SHP77 treated with DMSO at 0.1 percent for 48 hours (cell line): ENCODE data around the gene REEP1.
"Not testable (repeated sequence)": the region's sequence is repeated elsewhere in the genome, so short reads cannot be mapped to it uniquely, and the experiment has no call there.

Experiments
- DNase-seq: peaks from one replicate; lab custom pipeline; 2025; lab: John Stamatoyannopoulos, UW

REEP1 gene

DNA sequence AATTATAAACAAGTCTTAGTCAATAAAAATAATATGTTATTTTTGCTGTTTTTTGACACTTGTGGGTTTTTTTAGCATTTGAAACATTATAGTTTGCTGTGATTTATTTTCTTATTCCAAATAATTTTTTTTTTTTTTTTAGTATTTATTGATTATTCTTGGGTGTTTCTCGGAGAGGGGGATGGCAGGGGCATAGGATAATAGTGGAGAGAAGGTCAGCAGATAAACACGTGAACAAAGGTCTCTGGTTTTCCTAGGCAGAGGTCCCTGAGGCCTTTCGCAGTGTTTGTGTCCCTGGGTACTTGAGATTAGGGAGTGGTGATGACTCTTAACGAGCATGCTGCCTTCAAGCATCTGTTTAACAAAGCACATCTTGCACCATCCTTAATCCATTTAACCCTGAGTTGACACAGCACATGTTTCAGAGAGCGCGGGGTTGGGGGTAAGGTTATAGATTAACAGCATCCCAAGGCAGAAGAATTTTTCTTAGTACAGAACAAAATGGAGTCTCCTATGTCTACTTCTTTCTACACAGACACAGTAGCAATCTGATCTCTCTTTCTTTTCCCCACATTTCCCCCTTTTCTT is 8.5 kb upstream of the REEP1 start:
- DNase-seq, result not testable (repeated sequence)

DNA sequence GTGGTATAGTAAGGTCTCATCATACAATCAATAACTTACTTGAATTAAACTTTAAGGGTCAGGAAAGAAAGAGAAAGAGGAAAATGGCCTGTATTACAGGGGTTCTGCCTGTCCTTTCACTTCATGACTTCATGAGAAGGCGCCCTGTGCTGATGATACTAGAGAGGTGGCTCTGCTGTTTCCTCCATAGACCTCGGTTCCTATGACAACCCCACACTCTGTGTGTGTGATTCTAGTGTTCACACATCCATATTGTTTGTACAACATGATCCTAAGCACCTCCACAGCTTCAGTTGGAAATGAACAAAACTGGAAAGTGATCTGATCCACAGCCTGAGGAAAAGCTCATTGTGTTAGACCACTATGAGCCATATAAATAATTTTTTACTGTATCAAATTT is 7.0 kb upstream of the REEP1 start:
- DNase-seq, result no peak

DNA sequence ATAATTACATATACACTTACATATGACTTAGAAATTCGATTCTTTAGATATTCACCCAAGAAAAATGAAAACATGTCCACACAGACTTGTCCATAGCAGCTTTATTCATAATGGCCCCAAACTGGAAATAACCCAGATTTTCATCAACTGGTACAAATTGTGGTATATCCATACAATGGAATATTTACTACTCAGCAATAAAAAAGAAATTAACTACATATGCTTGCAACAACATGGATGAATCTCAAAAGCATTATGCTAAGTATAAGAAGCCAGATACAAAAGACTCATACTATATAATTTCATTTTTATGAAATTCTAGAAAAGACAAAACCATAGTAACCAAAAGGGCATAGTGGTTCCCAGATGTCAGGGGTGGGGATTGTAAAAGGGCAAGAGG is 5.1 kb upstream of the REEP1 start:
- DNase-seq, result no peak

DNA sequence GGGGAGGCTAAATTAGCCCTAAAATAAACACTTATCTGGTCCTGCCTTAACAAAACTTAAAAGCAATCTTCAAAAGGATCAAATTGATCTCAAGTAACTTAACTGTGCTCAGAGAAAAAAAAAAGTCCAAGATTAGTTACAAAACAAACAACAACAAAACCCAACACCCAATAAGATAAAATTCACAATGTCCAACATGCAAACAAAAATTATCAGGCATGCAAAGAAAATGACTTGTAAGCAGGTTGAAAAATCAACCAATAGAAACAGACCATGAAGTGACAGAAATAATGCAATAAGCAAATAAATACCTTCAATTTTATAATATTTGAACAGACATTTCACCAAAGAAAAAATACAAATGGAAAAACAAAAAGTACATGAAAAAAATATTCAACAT is 4.0 kb upstream of the REEP1 start:
- DNase-seq, result no peak

DNA sequence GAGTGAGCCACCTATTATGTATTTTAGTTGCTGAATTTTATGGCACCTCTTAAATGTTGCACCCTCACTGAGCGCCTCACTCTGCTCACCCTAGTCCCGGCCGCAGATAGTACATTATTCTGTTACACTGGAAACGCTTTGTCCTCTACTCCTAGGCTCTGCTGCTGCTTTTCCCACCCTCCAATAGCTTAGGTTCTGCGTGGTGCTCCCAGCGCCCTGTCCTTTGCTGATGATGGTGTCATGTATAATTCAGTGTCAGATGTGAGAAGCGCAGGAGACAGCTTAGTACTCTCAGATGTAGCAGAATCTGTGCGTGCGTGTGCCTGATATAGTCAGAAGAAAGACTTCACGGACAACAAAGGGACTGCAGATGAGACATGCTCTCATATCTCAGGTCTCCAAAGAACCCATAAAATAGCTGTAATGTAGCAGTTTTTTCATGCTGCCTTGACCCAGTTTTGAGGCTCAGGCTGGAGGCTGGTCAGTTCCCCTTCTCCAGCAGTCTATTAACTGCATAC is 1.4 kb upstream of the REEP1 start:
- no peak for DNase-seq

DNA sequence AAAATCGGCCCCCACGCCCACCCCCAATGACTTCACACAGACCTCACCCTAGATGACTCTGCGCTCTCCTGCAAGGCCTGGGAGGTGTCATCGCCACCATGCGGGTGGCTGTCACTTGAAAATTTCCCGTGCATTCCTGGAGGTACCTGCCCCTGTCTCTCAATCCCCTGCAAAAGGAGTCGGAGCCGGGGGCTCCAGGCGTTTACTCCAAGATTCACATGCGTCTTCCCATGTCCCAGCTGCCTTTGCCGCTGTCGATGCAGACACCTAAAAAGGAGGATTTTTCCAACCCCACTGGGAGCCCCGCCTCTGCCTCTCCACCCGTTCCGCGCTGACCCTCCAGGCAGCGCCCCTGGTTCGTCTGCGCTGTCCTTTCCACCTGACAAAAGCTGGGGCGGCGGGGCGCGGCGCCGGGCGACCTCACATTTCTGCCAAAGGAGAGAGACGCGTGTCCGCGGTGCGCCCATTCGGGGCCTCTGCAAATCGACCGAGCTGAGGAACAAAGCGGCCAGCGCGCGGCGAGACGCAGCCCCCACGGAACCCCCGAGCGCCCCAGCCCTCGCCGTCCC is 667 bp downstream of the REEP1 start:
- DNase-seq, result no peak

DNA sequence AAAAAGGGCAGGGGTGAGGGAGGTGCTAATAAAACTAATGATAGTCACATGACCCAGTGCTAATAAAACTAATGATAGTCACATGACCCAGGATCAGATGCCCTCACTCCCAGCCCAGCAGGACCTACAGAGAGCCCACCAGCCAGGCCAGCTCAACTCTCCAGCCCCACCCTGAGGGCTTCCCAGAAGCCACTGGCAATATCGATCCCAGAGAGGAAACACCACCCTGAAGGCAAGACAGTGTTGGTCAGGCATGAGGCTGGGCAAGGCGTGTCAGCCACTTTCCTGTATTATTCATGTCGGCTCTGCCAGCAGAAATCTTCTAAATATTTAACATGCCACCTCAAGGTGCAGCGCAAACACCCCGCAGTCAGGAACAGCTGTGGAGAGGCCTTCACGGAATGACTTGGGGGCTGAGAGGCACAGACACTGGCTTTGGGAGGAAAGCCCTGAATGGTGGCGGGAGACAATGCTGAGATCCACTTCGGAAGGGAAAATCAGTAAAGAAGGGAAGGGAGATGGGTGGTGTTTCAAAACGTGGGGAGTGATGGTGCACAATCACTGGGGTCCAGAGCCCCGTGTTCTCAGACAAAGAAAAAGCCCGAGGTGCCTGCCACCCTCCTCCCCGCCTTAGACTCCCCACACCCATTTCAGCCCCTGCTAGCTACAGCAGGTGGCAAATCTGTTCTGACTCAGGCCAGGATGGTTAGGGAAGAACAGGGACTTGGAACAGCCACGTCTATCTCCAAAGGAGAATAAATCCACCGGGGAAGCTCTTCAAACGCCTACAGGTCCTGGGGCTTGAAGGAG is 1.4 kb downstream of the REEP1 start:
- no peak for DNase-seq

- no peak for DNase-seq
Observed at GRCh38 chr2:86333378-86333777, 4.0 kb downstream of the REEP1 start.

DNA sequence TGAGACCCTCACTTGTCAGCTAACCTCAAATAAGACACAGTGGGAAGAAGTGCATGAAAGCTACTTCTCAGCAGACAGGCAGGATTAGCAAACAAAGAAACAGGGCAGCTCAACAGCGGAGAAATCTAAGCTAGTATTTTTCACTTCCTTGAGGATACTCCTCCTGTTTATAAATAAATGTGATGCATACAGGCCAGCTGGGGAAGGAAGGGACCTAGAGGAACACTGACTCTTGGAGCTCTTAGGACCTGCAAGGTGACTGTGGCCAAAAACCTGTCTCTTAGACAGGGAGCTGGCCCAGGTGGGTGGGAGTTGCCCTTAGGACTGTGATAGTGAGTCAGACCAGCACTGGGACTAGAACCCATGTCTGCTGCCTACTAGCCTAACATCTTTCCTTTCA is 4.8 kb downstream of the REEP1 start:
- DNase-seq, result no peak

- no peak for DNase-seq
Observed at GRCh38 chr2:86331384-86331783, 6.0 kb downstream of the REEP1 start.

- no peak for DNase-seq
Observed at GRCh38 chr2:86330001-86330400, 7.4 kb downstream of the REEP1 start.

DNA sequence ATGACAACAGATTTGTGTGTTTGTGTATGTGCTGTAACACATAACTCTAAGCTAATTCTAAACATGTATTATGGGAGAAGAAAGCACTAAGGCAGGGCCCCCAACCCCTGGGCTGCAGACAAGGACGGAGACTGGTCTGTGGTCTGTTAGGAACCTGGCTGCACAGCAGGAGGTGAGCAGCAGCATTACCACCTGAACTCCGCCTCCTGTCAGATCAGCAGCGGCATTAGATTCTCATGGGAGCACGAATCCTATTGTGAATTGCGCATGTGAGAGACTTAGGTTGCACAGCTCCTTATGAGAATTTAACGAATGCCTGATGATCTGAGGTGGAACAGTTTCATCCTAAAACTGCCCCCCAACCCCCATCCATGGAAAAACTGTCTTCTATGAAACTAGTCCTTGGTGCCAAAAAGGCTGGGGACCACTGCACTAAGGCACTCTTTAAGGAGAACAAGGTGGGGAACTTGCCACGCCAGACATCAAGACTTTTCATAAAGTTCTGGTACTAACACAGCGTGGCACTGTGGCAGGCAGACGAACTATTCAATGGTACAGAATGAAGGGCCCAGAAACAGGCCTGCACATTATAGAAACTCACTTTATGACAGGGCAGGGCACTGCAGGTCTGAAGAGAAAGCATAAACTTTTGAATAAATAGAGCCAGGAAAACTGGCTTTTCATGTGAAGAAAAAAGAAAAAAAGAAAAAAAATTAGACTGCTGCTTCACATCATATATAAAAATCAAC is 14.0 kb downstream of the REEP1 start:
- DNase-seq, result no peak

DNA sequence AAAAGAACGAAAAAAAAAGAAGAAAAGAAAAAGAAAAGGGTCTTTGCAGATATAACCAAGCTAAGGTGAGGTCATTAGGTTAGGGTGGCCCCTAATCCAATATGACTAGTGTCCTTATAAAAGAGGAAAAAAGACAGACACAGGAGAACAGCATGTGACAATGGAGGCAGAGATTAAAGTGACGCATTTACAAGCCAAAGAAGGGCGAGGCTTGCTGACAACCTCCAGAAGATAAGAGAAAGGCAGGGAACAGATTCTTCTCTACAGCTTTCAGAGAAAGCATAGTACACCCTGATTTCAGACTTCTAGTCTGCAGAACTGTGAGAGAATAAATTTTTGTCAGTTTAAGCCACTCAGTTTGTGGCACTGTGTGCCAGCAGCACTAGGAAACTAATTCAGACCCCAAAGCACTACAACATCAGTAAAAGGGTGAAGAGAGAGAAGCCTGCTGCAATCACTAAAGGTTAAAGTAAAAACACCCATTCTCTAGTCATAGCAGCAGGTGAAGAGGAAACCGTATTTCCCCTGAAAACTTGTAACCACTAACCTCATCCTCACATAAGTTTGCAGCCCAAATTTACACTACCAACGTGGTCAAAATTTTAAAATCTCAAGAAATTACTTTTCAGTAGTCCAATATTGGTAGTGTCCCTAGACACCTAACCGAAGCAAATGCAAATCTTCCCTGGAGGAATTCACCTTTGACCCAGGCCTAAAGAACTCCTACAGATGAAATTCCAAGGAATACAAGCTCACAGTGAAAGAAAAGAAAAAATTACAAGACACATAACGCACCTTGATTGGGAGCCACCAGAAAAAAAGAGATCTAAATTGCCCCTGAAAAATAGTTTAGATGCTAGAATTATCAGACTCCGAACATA is 17.5 kb downstream of the REEP1 start:
- DNase-seq, result no peak

DNA sequence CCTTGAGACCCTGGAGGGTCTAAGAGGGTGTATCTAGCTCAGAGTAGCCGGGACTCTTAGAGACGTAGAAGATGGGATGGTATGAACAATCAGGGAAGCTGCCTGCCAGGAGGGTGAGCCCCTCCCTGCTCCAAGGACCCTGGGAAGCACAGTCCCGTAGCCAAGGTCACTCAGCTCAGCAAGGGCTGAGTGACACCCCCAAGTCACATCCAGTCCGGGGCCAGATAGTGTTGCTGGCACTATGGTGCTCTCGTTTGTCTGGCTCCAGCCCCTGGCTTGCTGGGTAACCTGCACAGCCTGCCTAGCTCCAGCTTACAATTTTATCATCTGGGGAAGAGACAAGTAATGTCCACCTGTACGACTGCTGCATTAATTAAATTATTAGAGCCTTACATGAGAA is 22.3 kb downstream of the REEP1 start:
- DNase-seq, result no peak

GRCh38 chr2:86314125-86314524 is 23.3 kb downstream of the REEP1 start:
- no peak for DNase-seq

DNA sequence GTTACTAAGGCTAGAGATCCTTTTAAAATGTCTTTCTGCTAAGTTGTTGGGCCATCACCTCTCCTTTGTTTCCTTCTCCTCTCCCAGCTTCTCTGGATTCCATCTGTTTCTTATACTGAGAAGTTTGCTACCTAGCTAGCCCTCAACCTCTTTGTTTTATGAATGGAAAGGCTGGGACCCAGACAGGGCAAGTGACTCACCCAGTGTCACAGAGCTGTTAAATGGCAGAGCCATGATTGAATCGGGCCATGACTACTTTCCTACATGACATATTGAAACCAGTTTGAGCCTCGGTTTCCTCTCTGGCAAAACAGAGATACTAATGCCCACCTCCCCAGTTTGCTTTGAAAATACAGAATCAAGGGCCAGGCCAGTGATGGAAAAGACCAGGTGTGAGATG is 24.1 kb downstream of the REEP1 start:
- DNase-seq, result no peak

DNA sequence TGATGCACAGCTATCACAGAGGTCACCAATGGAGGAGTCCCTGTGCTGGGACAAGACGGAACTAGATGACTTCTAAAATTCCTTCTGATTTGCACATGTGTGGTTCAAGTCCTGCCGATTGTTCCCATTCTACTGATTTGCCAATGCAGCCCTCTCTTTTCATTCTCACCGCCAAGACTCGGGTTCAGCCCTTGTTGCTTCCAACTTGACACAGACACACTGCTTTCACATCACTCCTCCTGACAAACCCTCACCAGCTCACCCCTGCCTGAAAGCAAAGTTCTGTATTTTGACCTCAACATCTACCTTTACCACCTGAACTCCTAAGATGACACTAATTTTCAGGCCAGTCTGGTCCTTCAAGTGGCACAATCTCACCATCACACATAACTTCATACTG is 25.5 kb downstream of the REEP1 start:
- DNase-seq, result no peak

DNA sequence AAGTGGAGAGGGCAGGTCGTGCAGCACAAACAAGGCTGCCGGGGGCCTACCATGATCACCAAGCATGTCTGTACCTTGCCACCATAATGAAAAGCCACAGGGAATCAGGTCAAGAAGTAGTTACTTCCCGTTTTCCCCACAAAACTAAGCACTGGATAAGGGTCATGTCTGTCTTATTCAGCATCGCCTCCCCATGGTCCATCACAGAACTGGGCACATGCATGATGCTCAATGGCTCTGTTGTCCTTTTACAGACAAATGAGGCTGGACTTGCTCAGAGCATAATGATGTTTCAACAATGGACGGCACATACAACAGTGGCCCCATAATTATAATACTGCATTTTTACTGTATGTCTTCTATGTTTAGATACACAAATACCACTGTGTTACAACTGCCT is 27.5 kb downstream of the REEP1 start:
- no peak for DNase-seq

DNA sequence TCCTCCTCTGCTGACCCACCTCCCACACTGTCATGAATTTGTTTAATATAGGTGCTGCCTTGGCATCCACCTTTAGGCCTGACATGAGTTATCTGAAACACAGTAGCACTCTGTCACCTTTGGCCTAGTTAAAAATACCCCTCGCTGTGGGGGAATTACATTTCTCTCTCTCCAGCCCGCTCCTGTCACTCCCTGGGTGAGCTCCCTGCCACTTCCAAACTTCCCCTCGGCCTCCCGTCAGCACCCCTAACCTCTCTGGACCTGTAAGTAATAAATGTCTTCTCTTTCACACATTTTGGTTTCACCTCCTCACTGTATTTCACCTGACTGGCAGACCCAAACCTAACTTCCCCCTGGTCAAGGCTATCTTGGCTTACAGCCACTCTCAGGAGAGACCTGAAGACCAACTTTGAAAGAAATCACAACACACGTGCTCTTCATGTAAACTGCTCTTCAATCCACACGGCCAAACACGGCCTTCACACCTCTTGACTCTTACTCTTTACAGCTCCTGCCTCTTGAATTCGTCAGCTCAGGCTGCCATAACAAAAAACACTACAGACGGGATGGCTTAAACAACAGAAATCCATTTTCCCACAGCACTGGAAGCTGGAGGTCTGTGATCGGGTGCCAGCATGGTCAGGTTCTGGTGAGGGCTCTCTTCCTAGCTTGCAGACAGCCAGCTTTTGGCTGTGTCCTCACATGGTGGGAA is 28.3 kb downstream of the REEP1 start:
- DNase-seq, result no peak

DNA sequence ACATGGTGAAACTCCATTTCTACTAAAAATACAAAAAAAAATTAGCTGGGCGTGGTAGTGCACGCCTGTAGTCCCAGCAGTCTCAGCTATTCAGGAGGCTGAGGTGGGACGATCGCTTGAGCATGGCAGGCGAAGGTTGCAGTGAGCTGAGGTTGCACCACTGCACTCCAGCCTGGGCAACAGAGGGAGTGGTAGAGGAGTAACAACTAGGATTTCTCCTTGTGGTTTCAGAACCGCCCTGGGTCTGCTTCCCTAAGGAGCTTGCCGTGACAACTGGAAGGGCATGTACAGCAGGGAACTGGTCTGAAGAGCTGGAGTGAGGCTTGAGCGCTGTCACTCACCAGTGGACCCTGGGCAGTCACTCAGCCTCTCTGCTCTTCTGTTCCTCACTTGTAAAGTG is 29.1 kb downstream of the REEP1 start:
- no peak for DNase-seq

- no peak for DNase-seq
Observed at GRCh38 chr2:86307431-86307830, 30.0 kb downstream of the REEP1 start.
